Muscle of arm (tissue), 12 donors: ENCODE measurements around the gene TET2. TPM values are rescaled to one million over a fixed set of nuclear protein-coding genes. Genes with fewer than 3 reads are reported as not detected.
"Not testable (repeated sequence)": the region's sequence is repeated elsewhere in the genome, so short reads cannot be mapped to it uniquely, and the experiment has no call there.

ENCODE experiments used
- DNase-seq: peaks from one replicate; pipeline ENCODE4 v3.0.0-alpha.2; 2013
- polyA plus RNA-seq, 12 donors: library from polyadenylated mRNA; unstranded; fragments of 120-200 nt; gene quantifications; one replicate each; pipeline ENCODE4 v1.2.1, GENCODE V29; 2013; ENCODE audit not compliant: insufficient read length in 12 of 12

Gene TET2
- polyA plus RNA-seq, 12 donors: 23.7 to 45.1 (median 34.8) TPM; not detected in 1

GRCh38 chr4:105282489-105282888, 135.8 kb downstream of the TET2 start:
- no peak for DNase-seq

GRCh38 chr4:105283501-105283900, 136.8 kb downstream of the TET2 start:
- DNase-seq: no peak

GRCh38 chr4:105288121-105288520, 141.4 kb downstream of the TET2 start:
- DNase-seq: no peak

- no peak for DNase-seq
Measured at GRCh38 chr4:105291925-105292324, 145.2 kb downstream of the TET2 start.

GRCh38 chr4:105293360-105293759, 146.7 kb downstream of the TET2 start:
- DNase-seq: no peak

- no peak for DNase-seq
Measured at GRCh38 chr4:105296672-105297071, 150.0 kb downstream of the TET2 start.

GRCh38 chr4:105299027-105299426, 152.4 kb downstream of the TET2 start:
- not testable (repeated sequence) for DNase-seq

- DNase-seq: no peak
Measured at GRCh38 chr4:105304085-105304484, 157.4 kb downstream of the TET2 start.

- DNase-seq: no peak
Measured at GRCh38 chr4:105305019-105305836, 158.6 kb downstream of the TET2 start.

- no peak for DNase-seq
Measured at GRCh38 chr4:105306158-105306781, 159.6 kb downstream of the TET2 start.

- DNase-seq: no peak
Measured at GRCh38 chr4:105306820-105307219, 160.1 kb downstream of the TET2 start.

GRCh38 chr4:105318486-105318885, 171.8 kb downstream of the TET2 start:
- no peak for DNase-seq

- no peak for DNase-seq
Measured at GRCh38 chr4:105327222-105327621, 180.5 kb downstream of the TET2 start.

- DNase-seq: no peak
Measured at GRCh38 chr4:105327956-105328355, 181.3 kb downstream of the TET2 start.

GRCh38 chr4:105329081-105329480, 182.4 kb downstream of the TET2 start:
- no peak for DNase-seq
